K562 (cell line): ENCODE data around the gene GARIN6.
A peak's percentile ranks its signal among the peaks of the same experiment; 100 is the strongest.

Experiments used
- ELF1 ChIP-seq: fragments of 200-800 bp; sonication (Bioruptor generic); IDR thresholded peaks from 2 replicates; pipeline ENCODE4 v1.6.1; 2016; ENCODE audit warnings: missing genetic modification characterization, missing compliant biosample characterization
- EP300 ChIP-seq: IDR thresholded peaks from 2 replicates; pipeline ENCODE4 v1.6.1; 2012; ENCODE audit warnings: low read length, improper control_type of control experiment
- EZH2 ChIP-seq: IDR thresholded peaks from 2 replicates; pipeline ENCODE4 v1.6.1; 2012; ENCODE audit warnings: low read depth, mild to moderate bottlenecking, inconsistent platforms, low read length, borderline replicate concordance
- POLR2A ChIP-seq: fragments of 450-650 bp; conservative IDR thresholded peaks from 2 replicates; pipeline ENCODE4 v1.6.1; 2016
- RBM15 ChIP-seq: fragments of 200-400 bp; formaldehyde crosslinking; IDR thresholded peaks from 2 replicates; pipeline ENCODE4 v1.6.1; 2018; ENCODE audit warnings: mild to moderate bottlenecking, low read length, moderate library complexity; ENCODE audit not compliant: insufficient read depth
- TARDBP ChIP-seq: fragments of 450-650 bp; IDR thresholded peaks from 2 replicates; pipeline ENCODE4 v1.6.1; 2016
- ZEB2 ChIP-seq: fragments of 450-650 bp; IDR thresholded peaks from 2 replicates; pipeline ENCODE4 v1.6.1; 2016
- ZNF274 ChIP-seq: IDR thresholded peaks from 2 replicates; pipeline ENCODE4 v1.6.1; 2011; ENCODE audit warnings: low read depth, mild to moderate bottlenecking, low read length, moderate library complexity, borderline replicate concordance
- TF ChIP-seq, protein P1 (sequence below): fragments of 450-650 bp; formaldehyde crosslinking; IDR thresholded peaks from 2 replicates; pipeline ENCODE4 v1.4.0; 2020; ENCODE audit warnings: mild to moderate bottlenecking, mixed read lengths
- TF ChIP-seq, protein P2 (sequence below), 3 experiments: IDR thresholded peaks in 2 of 3; conservative IDR thresholded peaks in 1 of 3; 2 replicates each; pipeline ENCODE4 v1.5.1; 2011 to 2012; ENCODE audit warnings: low read length in 3 of 3, mild to moderate bottlenecking in 3 of 3, control low read depth in 2 of 3, improper control_type of control experiment in 1 of 3, inconsistent platforms in 1 of 3, low read depth in 1 of 3, mixed read lengths in 1 of 3, moderate library complexity in 1 of 3; ENCODE audit not compliant: insufficient read depth in 2 of 3
- TF ChIP-seq, protein P3 (sequence below): fragments of 450-650 bp; IDR thresholded peaks from 2 replicates; pipeline ENCODE4 v1.6.1; 2016; ENCODE audit warnings: mild to moderate bottlenecking, moderate library complexity

DNA sequence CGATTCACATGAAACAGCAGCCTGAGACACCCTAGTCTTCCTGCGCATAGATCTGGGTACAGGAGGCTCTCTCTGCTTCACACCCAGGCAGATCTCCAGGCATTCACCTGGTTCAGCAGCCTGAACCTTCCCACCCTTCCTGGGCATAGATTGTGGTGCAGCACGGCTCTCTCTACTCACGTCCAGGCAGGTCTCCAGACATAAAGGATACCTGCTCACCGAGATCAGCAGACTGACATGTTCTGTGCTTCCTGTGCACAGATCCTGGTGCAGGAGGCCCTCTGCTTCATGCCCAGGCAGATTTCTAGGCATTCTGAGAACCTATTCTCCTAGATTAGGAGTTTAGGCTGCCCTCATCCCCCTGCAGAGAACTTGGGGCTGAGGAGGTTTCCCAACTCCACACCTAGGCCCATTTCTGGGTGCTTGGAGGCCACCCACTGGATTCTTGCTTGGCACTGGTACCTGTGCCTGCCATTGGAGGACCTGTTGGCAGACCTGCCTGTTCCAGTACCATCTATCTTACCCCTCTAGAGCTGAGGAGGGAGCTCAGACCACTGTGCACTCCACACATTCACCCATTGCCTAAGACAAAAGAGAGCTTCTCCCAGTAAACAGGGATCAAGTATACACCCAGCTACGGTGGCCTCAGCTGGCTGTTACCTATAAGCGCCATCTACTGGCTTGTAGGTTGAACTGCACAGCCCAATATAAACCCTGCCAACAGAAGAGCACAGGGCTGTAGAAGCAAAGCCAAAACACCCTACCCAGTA lies 28.0 kb upstream of the GARIN6 start:
- TF ChIP-seq, protein P1, sequence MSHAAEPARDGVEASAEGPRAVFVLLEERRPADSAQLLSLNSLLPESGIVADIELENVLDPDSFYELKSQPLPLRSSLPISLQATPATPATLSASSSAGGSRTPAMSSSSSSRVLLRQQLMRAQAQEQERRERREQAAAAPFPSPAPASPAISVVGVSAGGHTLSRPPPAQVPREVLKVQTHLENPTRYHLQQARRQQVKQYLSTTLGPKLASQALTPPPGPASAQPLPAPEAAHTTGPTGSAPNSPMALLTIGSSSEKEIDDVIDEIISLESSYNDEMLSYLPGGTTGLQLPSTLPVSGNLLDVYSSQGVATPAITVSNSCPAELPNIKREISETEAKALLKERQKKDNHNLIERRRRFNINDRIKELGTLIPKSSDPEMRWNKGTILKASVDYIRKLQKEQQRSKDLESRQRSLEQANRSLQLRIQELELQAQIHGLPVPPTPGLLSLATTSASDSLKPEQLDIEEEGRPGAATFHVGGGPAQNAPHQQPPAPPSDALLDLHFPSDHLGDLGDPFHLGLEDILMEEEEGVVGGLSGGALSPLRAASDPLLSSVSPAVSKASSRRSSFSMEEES (CRISPR knock-in tag): no peak
- no peak for TF ChIP-seq ZNF274
- no peak for TF ChIP-seq EP300
- TF ChIP-seq EZH2: no peak
- TF ChIP-seq, protein P2, sequence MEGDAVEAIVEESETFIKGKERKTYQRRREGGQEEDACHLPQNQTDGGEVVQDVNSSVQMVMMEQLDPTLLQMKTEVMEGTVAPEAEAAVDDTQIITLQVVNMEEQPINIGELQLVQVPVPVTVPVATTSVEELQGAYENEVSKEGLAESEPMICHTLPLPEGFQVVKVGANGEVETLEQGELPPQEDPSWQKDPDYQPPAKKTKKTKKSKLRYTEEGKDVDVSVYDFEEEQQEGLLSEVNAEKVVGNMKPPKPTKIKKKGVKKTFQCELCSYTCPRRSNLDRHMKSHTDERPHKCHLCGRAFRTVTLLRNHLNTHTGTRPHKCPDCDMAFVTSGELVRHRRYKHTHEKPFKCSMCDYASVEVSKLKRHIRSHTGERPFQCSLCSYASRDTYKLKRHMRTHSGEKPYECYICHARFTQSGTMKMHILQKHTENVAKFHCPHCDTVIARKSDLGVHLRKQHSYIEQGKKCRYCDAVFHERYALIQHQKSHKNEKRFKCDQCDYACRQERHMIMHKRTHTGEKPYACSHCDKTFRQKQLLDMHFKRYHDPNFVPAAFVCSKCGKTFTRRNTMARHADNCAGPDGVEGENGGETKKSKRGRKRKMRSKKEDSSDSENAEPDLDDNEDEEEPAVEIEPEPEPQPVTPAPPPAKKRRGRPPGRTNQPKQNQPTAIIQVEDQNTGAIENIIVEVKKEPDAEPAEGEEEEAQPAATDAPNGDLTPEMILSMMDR (IDR thresholded peaks at IDR 0.05 in 2 of 3, conservative IDR thresholded peaks at IDR 0.05 in 1 of 3; ENCODE audit: insufficient read depth in 2 of 3, low read depth in 1 of 3, low read length in 3 of 3): peak; percentile 29 to 52 (median 47); a peak in 5 of 6 replicates
- TF ChIP-seq, protein P3, sequence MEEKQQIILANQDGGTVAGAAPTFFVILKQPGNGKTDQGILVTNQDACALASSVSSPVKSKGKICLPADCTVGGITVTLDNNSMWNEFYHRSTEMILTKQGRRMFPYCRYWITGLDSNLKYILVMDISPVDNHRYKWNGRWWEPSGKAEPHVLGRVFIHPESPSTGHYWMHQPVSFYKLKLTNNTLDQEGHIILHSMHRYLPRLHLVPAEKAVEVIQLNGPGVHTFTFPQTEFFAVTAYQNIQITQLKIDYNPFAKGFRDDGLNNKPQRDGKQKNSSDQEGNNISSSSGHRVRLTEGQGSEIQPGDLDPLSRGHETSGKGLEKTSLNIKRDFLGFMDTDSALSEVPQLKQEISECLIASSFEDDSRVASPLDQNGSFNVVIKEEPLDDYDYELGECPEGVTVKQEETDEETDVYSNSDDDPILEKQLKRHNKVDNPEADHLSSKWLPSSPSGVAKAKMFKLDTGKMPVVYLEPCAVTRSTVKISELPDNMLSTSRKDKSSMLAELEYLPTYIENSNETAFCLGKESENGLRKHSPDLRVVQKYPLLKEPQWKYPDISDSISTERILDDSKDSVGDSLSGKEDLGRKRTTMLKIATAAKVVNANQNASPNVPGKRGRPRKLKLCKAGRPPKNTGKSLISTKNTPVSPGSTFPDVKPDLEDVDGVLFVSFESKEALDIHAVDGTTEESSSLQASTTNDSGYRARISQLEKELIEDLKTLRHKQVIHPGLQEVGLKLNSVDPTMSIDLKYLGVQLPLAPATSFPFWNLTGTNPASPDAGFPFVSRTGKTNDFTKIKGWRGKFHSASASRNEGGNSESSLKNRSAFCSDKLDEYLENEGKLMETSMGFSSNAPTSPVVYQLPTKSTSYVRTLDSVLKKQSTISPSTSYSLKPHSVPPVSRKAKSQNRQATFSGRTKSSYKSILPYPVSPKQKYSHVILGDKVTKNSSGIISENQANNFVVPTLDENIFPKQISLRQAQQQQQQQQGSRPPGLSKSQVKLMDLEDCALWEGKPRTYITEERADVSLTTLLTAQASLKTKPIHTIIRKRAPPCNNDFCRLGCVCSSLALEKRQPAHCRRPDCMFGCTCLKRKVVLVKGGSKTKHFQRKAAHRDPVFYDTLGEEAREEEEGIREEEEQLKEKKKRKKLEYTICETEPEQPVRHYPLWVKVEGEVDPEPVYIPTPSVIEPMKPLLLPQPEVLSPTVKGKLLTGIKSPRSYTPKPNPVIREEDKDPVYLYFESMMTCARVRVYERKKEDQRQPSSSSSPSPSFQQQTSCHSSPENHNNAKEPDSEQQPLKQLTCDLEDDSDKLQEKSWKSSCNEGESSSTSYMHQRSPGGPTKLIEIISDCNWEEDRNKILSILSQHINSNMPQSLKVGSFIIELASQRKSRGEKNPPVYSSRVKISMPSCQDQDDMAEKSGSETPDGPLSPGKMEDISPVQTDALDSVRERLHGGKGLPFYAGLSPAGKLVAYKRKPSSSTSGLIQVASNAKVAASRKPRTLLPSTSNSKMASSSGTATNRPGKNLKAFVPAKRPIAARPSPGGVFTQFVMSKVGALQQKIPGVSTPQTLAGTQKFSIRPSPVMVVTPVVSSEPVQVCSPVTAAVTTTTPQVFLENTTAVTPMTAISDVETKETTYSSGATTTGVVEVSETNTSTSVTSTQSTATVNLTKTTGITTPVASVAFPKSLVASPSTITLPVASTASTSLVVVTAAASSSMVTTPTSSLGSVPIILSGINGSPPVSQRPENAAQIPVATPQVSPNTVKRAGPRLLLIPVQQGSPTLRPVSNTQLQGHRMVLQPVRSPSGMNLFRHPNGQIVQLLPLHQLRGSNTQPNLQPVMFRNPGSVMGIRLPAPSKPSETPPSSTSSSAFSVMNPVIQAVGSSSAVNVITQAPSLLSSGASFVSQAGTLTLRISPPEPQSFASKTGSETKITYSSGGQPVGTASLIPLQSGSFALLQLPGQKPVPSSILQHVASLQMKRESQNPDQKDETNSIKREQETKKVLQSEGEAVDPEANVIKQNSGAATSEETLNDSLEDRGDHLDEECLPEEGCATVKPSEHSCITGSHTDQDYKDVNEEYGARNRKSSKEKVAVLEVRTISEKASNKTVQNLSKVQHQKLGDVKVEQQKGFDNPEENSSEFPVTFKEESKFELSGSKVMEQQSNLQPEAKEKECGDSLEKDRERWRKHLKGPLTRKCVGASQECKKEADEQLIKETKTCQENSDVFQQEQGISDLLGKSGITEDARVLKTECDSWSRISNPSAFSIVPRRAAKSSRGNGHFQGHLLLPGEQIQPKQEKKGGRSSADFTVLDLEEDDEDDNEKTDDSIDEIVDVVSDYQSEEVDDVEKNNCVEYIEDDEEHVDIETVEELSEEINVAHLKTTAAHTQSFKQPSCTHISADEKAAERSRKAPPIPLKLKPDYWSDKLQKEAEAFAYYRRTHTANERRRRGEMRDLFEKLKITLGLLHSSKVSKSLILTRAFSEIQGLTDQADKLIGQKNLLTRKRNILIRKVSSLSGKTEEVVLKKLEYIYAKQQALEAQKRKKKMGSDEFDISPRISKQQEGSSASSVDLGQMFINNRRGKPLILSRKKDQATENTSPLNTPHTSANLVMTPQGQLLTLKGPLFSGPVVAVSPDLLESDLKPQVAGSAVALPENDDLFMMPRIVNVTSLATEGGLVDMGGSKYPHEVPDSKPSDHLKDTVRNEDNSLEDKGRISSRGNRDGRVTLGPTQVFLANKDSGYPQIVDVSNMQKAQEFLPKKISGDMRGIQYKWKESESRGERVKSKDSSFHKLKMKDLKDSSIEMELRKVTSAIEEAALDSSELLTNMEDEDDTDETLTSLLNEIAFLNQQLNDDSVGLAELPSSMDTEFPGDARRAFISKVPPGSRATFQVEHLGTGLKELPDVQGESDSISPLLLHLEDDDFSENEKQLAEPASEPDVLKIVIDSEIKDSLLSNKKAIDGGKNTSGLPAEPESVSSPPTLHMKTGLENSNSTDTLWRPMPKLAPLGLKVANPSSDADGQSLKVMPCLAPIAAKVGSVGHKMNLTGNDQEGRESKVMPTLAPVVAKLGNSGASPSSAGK: no peak
- no peak for TF ChIP-seq ZEB2
- no peak for TF ChIP-seq RBM15
- TF ChIP-seq POLR2A: no peak
- TF ChIP-seq ELF1: no peak
- TF ChIP-seq TARDBP: no peak
